Neural cell (in vitro differentiated cells): ENCODE data around the gene WHAMM. TPM values are rescaled to one million over a fixed set of nuclear protein-coding genes. Genes with fewer than 3 reads are reported as not detected.

ENCODE experiments used
- H2AFZ ChIP-seq: fragments of 200-600, 300-800 bp; sonication (generic), shearing (Covaris generic); 2 replicates; pipeline ENCODE4 v1.6.0; 2014; ENCODE audit warnings: low read depth, mild to moderate bottlenecking, antibody characterized with exemption, low read length, moderate library complexity
- H3F3A ChIP-seq: fragments of 200-600 bp; shearing (Covaris generic); 2 replicates; pipeline ENCODE4 v1.6.1; 2016; ENCODE audit warnings: mild to moderate bottlenecking, moderate library complexity, mixed read lengths, antibody characterized with exemption, low read length; ENCODE audit not compliant: insufficient read depth, poor library complexity, severe bottlenecking
- H3K27ac ChIP-seq: fragments of 200-600, 300-800 bp; sonication (generic), shearing (Covaris generic); 2 replicates; pipeline ENCODE4 v1.5.1; 2014; ENCODE audit warnings: mild to moderate bottlenecking, low read length, moderate library complexity
- H3K27me3 ChIP-seq: fragments of 300-800, 200-600 bp; sonication (generic), shearing (Covaris generic); 2 replicates; pipeline ENCODE4 v1.6.0; 2014; ENCODE audit warnings: mild to moderate bottlenecking, low read depth, low read length, moderate library complexity; ENCODE audit not compliant: insufficient read depth
- H3K36me3 ChIP-seq: fragments of 300-800, 200-600 bp; sonication (generic), shearing (Covaris generic); 2 replicates; pipeline ENCODE4 v1.5.1; 2014; ENCODE audit warnings: mild to moderate bottlenecking, antibody characterized with exemption, low read length, moderate library complexity; ENCODE audit not compliant: insufficient read depth
- H3K4me2 ChIP-seq: fragments of 300-800, 200-600 bp; sonication (generic), shearing (Covaris generic); 2 replicates; pipeline ENCODE4 v1.6.0; 2014; ENCODE audit warnings: mild to moderate bottlenecking, low read length
- H3K4me3 ChIP-seq: fragments of 300-800, 200-600 bp; sonication (generic), shearing (Covaris generic); 2 replicates; pipeline ENCODE4 v1.5.1; 2014; ENCODE audit warnings: mild to moderate bottlenecking, low read length, moderate library complexity
- H3K79me2 ChIP-seq: fragments of 200-600 bp; shearing (Covaris generic); replicated peaks from 2 replicates; pipeline ENCODE4 v1.6.0; 2014; ENCODE audit warnings: mild to moderate bottlenecking, low read length, moderate library complexity; ENCODE audit not compliant: insufficient read depth
- H3K9ac ChIP-seq: fragments of 300-800, 200-600 bp; sonication (generic), shearing (Covaris generic); 2 replicates; pipeline ENCODE4 v1.6.1; 2016; ENCODE audit warnings: mild to moderate bottlenecking, low read length, mixed read lengths
- H3K9me2 ChIP-seq: fragments of 200-600 bp; shearing (Covaris generic); 2 replicates; pipeline ENCODE4 v1.6.1; 2016; ENCODE audit warnings: mild to moderate bottlenecking, low read length, mixed read lengths; ENCODE audit not compliant: insufficient read depth
- H3K9me3 ChIP-seq: fragments of 200-600, 300-800 bp; sonication (generic), shearing (Covaris generic); 2 replicates; pipeline ENCODE4 v1.6.1; 2016; ENCODE audit warnings: mild to moderate bottlenecking, mixed run types, low read length, moderate library complexity, mixed read lengths
- H4K20me1 ChIP-seq: fragments of 200-600 bp; shearing (Covaris generic); 2 replicates; pipeline ENCODE4 v1.6.1; 2016; ENCODE audit warnings: mild to moderate bottlenecking, mixed run types; ENCODE audit not compliant: insufficient read depth
- EP300 ChIP-seq: fragments of 450-650 bp; conservative IDR thresholded peaks from 2 replicates; pipeline ENCODE4 v1.6.1; 2014; ENCODE audit warnings: antibody characterized with exemption, mild to moderate bottlenecking, moderate library complexity; ENCODE audit not compliant: poor library complexity, severe bottlenecking
- EZH2 ChIP-seq: fragments of 200-600, 300-800 bp; shearing (Covaris generic), sonication (generic); IDR thresholded peaks from 2 replicates; pipeline ENCODE4 v1.6.1; 2014; ENCODE audit warnings: antibody characterized with exemption, low read length, borderline replicate concordance, mild to moderate bottlenecking; ENCODE audit not compliant: insufficient read depth, poor library complexity, severe bottlenecking
- MXI1 ChIP-seq: fragments of 450-650 bp; conservative IDR thresholded peaks from 2 replicates; pipeline ENCODE4 v1.6.1; 2014; ENCODE audit warnings: antibody characterized with exemption, mild to moderate bottlenecking; ENCODE audit not compliant: poor library complexity, severe bottlenecking
- POLR2AphosphoS5 ChIP-seq: IDR thresholded peaks from 2 replicates; pipeline ENCODE4 v1.6.1; 2012
- RAD21 ChIP-seq: fragments of 450-650 bp; conservative IDR thresholded peaks from 2 replicates; pipeline ENCODE4 v1.6.1; 2014; ENCODE audit warnings: antibody characterized with exemption, mild to moderate bottlenecking, moderate library complexity
- SMC3 ChIP-seq: fragments of 450-650 bp; conservative IDR thresholded peaks from 2 replicates; pipeline ENCODE4 v1.6.1; 2014; ENCODE audit warnings: antibody characterized with exemption, mild to moderate bottlenecking, moderate library complexity; ENCODE audit not compliant: poor library complexity
- TAF1 ChIP-seq: IDR thresholded peaks from 2 replicates; pipeline ENCODE4 v1.6.1; 2012; ENCODE audit warnings: low read depth
- polyA plus RNA-seq: library from polyadenylated mRNA; depleted of rRNA; stranded (reverse); fragments of >200 nt; gene quantifications from 2 replicates; pipeline ENCODE4 v1.2.3, GENCODE V29; 2014
- TF ChIP-seq, protein P1 (sequence below): IDR thresholded peaks from 2 replicates; pipeline ENCODE4 v1.6.1; 2012; ENCODE audit warnings: borderline replicate concordance
- TF ChIP-seq, protein P2 (sequence below): fragments of 450-650 bp; IDR thresholded peaks from 2 replicates; pipeline ENCODE4 v1.5.1; 2014; ENCODE audit warnings: antibody characterized with exemption, mild to moderate bottlenecking, moderate library complexity; ENCODE audit not compliant: poor library complexity, severe bottlenecking

The WHAMM gene
- polyA plus RNA-seq, 1 donor from 2014 or later: 2.8 TPM

DNA sequence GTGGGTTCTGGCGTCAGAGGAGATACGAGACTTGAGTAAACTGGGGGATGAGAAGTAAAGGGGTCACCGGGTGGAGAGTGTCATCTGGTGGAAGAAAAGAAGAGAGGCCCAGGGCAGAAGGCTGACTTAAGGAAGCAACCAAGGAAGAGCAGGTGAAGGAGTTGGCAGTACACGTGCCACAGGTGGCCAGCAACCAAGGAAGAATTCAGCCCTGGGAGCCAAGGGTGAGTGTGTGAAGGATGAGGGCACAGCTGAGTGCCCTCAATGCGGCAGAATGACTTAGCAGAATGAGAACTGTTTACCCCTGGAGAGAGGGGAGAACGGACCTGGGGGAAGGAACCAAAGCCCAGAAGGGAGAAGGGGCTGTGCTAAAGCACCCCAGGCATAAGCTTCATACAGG lies 71.3 kb downstream of the WHAMM start:
- no peak overlapping the region for H2AFZ ChIP-seq
- no peaks in the 10 kb centered on the region for H3K36me3 ChIP-seq
- no peak for TF ChIP-seq MXI1
- no peak for TF ChIP-seq EP300
- TF ChIP-seq, protein P1, sequence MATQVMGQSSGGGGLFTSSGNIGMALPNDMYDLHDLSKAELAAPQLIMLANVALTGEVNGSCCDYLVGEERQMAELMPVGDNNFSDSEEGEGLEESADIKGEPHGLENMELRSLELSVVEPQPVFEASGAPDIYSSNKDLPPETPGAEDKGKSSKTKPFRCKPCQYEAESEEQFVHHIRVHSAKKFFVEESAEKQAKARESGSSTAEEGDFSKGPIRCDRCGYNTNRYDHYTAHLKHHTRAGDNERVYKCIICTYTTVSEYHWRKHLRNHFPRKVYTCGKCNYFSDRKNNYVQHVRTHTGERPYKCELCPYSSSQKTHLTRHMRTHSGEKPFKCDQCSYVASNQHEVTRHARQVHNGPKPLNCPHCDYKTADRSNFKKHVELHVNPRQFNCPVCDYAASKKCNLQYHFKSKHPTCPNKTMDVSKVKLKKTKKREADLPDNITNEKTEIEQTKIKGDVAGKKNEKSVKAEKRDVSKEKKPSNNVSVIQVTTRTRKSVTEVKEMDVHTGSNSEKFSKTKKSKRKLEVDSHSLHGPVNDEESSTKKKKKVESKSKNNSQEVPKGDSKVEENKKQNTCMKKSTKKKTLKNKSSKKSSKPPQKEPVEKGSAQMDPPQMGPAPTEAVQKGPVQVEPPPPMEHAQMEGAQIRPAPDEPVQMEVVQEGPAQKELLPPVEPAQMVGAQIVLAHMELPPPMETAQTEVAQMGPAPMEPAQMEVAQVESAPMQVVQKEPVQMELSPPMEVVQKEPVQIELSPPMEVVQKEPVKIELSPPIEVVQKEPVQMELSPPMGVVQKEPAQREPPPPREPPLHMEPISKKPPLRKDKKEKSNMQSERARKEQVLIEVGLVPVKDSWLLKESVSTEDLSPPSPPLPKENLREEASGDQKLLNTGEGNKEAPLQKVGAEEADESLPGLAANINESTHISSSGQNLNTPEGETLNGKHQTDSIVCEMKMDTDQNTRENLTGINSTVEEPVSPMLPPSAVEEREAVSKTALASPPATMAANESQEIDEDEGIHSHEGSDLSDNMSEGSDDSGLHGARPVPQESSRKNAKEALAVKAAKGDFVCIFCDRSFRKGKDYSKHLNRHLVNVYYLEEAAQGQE: no peak
- no peak for TF ChIP-seq RAD21
- no peak for TF ChIP-seq EZH2
- no peak for TF ChIP-seq POLR2AphosphoS5
- TF ChIP-seq TAF1: no peak
- TF ChIP-seq, protein P2, sequence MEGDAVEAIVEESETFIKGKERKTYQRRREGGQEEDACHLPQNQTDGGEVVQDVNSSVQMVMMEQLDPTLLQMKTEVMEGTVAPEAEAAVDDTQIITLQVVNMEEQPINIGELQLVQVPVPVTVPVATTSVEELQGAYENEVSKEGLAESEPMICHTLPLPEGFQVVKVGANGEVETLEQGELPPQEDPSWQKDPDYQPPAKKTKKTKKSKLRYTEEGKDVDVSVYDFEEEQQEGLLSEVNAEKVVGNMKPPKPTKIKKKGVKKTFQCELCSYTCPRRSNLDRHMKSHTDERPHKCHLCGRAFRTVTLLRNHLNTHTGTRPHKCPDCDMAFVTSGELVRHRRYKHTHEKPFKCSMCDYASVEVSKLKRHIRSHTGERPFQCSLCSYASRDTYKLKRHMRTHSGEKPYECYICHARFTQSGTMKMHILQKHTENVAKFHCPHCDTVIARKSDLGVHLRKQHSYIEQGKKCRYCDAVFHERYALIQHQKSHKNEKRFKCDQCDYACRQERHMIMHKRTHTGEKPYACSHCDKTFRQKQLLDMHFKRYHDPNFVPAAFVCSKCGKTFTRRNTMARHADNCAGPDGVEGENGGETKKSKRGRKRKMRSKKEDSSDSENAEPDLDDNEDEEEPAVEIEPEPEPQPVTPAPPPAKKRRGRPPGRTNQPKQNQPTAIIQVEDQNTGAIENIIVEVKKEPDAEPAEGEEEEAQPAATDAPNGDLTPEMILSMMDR: no peak
- H3K9ac ChIP-seq: no peak overlapping the region
- no peak overlapping the region for H3K27ac ChIP-seq
- no peak overlapping the region for H3K4me3 ChIP-seq
- no peaks in the 10 kb centered on the region for H3K9me3 ChIP-seq
- no peaks in the 10 kb centered on the region for H4K20me1 ChIP-seq
- H3K4me2 ChIP-seq: no peak overlapping the region
- H3K79me2 ChIP-seq: no peaks in the 10 kb centered on the region
- H3K27me3 ChIP-seq: no peaks in the 10 kb centered on the region
- H3F3A ChIP-seq: no peaks in the 10 kb centered on the region
- no peaks in the 10 kb centered on the region for H3K9me2 ChIP-seq

DNA sequence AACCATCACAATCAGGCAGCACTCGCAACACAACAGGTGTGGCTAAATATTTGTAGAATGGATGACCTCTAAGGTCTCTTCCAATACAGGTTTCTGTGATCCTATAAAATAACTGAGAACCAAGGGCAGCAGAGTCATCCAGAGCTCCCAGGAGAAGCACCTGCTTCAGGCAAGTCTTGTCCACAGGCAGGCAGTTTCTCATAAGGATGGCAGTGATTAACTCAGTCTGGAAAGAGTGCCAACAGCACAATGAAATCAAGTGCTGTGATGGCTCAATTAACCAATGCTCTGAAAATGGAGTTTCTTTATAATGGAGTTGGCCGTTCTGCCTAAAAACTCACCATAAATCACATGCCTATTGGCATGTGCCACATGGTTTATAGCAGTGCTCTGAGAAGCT lies 72.3 kb downstream of the WHAMM start:
- no peak for TF ChIP-seq MXI1
- TF ChIP-seq, protein P1: no peak
- TF ChIP-seq EZH2: no peak
- TF ChIP-seq POLR2AphosphoS5: no peak
- TF ChIP-seq EP300: no peak
- TF ChIP-seq RAD21: no peak
- TF ChIP-seq TAF1: no peak
- TF ChIP-seq SMC3: no peak
- TF ChIP-seq, protein P2: no peak
- H3K9me3 ChIP-seq: no peaks in the 10 kb centered on the region
- H2AFZ ChIP-seq: no peak overlapping the region
- H3K27me3 ChIP-seq: no peaks in the 10 kb centered on the region
- H3K79me2 ChIP-seq: no peaks in the 10 kb centered on the region
- no peak overlapping the region for H3K27ac ChIP-seq
- no peaks in the 10 kb centered on the region for H4K20me1 ChIP-seq
- H3K9ac ChIP-seq: no peak overlapping the region
- H3K4me3 ChIP-seq: no peak overlapping the region
- no peaks in the 10 kb centered on the region for H3F3A ChIP-seq
- H3K36me3 ChIP-seq: no peaks in the 10 kb centered on the region
- no peak overlapping the region for H3K4me2 ChIP-seq
- no peaks in the 10 kb centered on the region for H3K9me2 ChIP-seq
